Skin of body (tissue), 2 donors: ENCODE results near the gene KRT40. TPM values are rescaled to one million over a fixed set of nuclear protein-coding genes. Genes with fewer than 3 reads are reported as not detected.

Experiments used
- DNase-seq: peaks from one replicate; lab custom pipeline; 2025; lab: John Stamatoyannopoulos, UW
- total RNA-seq: library from RNA; depleted of rRNA; stranded (reverse); fragments of >200 nt; gene quantifications from one replicate; pipeline ENCODE4 v1.2.3, GENCODE V29; 2014

KRT40 gene
- total RNA-seq, 1 donor from 2014 or later: 7.7 TPM

DNA sequence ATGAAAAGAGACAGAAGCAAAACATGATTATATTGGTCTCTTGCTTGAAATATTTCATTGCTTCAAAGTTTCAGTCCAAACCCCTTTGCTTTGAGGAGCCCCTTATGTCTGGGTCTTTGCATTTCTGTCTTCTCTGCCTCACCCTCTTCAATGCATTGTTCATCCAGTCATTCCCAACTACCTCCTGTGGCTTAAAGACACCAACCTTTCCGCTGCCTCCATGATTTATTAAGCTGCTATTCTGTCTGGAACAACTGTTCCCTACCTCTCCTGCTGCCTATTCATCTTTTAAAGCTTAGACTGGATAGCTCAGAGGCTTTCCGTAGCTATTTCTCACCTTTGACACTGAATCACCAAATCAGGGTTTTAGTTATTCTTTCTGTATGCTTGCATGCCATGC lies 13.2 kb upstream of the KRT40 start:
- no peak for DNase-seq

DNA sequence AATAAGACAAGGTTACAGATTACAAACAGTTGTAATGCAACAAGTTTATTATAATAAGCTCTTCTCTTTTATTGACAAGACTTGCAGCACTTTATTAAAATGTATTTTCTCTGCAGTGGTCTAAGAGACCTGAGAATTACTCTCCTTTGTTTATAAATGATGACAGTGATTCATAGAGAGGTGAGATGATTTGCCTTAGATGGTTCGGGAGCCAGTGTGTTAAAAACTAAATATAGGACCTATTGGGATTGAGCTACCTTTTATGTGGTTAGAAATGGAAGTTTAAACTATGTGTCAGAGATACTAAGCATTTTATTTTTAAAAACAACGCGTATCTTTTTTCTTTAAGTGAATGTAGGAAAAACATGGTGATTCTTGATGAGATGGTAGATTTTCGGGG lies 12.7 kb upstream of the KRT40 start:
- DNase-seq: no peak

GRCh38 chr17:40995116-40995515 lies 11.0 kb upstream of the KRT40 start:
- no peak for DNase-seq

DNA sequence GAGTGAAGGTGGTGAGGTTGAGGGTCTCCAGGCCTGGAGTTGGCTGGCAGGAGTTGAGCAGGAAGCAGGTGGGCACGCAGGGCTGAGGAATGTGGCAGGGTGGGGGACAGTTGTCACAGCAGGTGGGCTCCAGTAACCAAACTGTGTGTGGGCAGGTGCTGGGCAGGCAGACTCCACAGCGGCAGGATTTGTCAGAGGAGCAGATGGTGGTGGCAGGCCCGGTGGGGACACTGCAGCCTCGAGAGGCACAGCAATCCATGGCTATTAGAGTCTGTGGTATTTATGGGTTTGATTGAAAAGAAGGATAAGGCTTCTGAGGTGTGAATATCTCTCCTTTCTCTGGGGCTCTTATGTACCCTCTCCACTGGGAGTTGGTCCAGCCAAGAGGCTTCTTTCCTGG lies 9.7 kb upstream of the KRT40 start, which contains the start of gene KRTAP3-3:
TSS of gene KRTAP3-3 (minus strand) at position 326 of the 400 bp plus-strand sequence. CDS start at position 259, 67 bp downstream.
- DNase-seq: no peak

DNA sequence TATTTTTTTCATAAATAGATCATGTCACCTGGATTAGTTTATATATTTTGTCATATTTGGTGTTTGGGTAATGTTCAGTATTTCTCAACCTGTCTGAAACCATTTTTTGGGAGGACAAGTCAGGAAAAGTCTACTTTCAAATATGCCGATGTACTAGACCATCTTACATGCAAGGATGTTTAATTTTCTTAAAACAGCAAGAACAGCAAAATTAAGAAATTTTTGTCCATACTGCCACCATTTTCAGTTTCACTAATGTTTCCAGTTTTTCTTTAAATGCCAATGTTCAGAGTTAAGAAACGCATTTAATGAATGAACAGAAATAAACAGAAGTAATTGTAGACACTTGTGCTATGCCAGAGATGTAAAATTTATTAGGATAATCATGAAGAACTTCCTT lies 9.0 kb upstream of the KRT40 start:
- no peak for DNase-seq

DNA sequence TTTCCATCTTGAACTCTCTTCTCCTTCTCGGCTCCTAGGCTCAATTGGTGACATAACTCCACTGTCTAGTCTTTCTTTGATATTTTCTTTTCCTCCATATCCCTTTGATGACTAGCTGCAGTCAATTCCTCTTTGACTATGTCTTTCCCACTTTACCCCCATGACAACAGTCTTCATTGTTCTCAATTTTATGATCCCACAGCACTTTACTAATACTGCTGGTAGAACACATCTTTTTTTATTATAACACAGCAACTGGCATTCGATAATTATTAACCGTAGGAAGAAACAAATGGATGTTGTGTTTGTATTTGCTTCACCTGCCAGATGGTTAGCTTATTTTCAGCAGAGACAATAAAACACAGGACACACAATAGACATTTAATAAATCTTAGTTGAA lies 8.5 kb upstream of the KRT40 start:
- no peak for DNase-seq

- DNase-seq: no peak
Measured at GRCh38 chr17:40986920-40987319, 2.8 kb upstream of the KRT40 start.

GRCh38 chr17:40981115-40981514 lies 3.0 kb downstream of the KRT40 start:
- DNase-seq: no peak

DNA sequence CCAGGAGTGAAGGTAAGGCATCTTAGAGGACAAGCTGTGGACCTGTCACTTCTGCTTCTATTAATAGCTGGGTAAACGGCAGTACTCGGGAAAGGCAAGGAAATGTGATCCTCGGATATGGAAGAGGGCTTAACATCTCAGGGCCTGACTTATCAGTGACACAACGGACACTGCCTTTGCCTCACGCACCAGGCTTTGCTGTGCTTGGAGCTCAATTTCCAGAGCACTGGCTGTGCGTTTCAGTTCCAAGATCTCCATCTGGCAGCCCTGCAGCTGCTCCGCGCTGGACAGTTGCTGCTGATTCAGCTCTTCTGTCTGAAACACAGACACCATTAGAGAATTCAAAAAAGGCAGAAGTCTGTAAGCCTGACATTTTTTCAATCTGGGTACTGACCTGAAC lies 3.5 kb downstream of the KRT40 start:
- no peak for DNase-seq

DNA sequence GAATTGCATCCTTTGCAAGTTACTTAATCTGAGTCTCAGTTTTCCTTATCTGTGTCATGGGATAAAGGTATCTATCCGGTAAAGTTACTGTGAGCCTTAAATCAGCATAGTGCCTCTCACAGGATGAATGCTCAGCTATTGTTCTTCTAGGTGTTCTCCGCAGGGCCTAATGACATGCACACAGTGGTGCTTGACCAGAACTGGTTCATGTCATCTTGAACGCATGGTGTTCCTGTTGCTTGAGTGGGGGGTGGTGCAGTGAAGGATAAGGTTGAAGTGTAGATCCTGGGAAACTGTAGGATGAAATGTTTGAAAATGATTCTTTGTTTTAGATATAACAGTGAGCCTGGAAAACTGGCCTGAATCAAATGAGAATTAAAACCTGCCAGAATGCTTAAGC lies 4.0 kb downstream of the KRT40 start:
- DNase-seq: no peak

GRCh38 chr17:40978575-40979151 lies 5.5 kb downstream of the KRT40 start:
- no peak for DNase-seq

- DNase-seq: no peak
Measured at GRCh38 chr17:40975516-40975915, 8.6 kb downstream of the KRT40 start.

DNA sequence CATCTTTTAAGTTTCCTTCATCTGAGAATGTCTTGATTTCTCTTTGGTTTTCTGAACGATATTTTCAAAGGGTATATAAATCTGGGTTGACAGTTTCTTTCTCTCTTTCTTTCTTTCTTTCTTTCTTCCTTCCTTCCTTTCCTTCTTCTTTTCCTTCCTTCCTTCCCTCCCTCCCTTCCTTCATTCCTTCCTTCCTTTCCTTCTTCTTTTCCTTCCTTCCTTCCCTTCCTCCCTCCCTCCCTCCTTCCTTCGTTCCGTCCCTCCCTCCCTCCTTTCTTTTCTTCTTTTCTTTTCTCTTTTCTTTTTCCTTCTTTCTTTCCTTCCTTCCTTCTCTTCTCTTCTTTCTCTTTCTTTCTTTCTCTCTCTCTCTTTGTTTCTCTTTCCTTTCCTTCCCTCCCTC lies 9.8 kb downstream of the KRT40 start:
- DNase-seq: no peak

DNA sequence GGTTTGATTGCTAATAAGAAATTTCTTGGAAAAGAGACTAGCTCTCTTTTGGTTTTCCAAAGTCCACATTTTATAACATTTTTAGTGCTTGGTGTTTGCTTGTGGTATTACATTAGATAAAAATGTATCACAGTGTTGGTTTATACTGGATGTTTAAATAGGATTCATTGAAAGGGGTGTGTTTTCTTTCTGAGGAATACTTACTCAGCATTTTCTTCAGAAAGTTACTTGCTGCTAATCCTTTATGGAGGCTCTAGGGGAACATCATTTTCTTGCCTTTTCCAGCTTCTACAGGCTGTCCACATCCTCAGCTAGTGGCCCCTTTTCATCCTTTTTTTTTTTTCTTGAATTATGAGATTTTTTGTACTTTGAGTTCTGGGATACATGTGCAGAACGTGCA lies 16.5 kb downstream of the KRT40 start:
- DNase-seq: no peak

- no peak for DNase-seq
Measured at GRCh38 chr17:40966848-40967247, 17.3 kb downstream of the KRT40 start, which contains the start of gene KRT39. Gene KRT39 (minus strand): TSS chr17:40966948. CDS start chr17:40966856, 92 bp downstream.

- no peak for DNase-seq
Measured at GRCh38 chr17:40963838-40964237, 20.3 kb downstream of the KRT40 start.

- no peak for DNase-seq
Measured at GRCh38 chr17:40962059-40962561, 22.0 kb downstream of the KRT40 start.

GRCh38 chr17:40961591-40961990 lies 22.5 kb downstream of the KRT40 start:
- DNase-seq: no peak

- DNase-seq: no peak
Measured at GRCh38 chr17:40960144-40960543, 24.0 kb downstream of the KRT40 start.

- DNase-seq: no peak
Measured at GRCh38 chr17:40958086-40958953, 25.8 kb downstream of the KRT40 start.

- no peak for DNase-seq
Measured at GRCh38 chr17:40956401-40957254, 27.5 kb downstream of the KRT40 start.

DNA sequence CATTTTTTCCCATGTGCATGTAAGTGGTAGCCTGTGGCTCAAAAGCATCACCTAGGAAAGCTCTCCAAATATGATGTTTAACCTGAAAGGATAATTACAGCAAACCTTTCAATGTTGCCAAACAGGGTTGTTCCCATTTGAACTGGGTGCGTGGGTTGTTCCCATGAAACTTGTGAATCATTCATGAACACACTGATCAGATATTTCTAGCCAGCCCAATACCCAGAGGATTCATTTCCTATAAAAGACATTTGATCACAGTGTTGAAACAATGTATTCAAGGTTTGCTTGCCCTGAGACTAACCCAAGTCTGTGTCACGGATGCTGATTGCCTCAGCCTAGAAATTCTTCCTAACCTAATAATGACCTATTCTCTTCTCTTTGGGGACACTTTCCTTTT lies 30.2 kb downstream of the KRT40 start:
- no peak for DNase-seq
